SK-MEL-5 (cell line): Measurements from ENCODE around the gene SLC22A7. TPM values are rescaled to one million over a fixed set of nuclear protein-coding genes. Genes with fewer than 3 reads are reported as not detected.

Source experiments
- DNase-seq: peaks from one replicate; pipeline ENCODE4 v3.0.0-alpha.2; 2016; ENCODE audit warnings: low read depth, low spot score
- in situ Hi-C: cut with HindIII; loops from 2 replicates; pipeline ENCODE4 v1.10.0; 2016; ENCODE audit warnings: low sequenced_read_pairs, high pct_unique_total_duplicates, low pct_unique_long_range_greater_than_20kb
- polyA plus RNA-seq, 2 experiments: library from polyadenylated mRNA; depleted of rRNA; stranded (reverse); fragments of >200 nt; gene quantifications; 2 replicates each; pipeline ENCODE4 v1.2.3, GENCODE V29; 2015
- total RNA-seq: library from RNA; depleted of rRNA; stranded (reverse); fragments of >200 nt; shearing (Covaris generic); gene quantifications from 2 replicates; pipeline ENCODE4 v1.2.3, GENCODE V29; 2014; rRNA removed

SLC22A7 gene
- not detected in 2 replicates for total RNA-seq
- polyA plus RNA-seq (2015; cell fraction: cytosol; rRNA removed): not detected in 2 replicates
- polyA plus RNA-seq (2015; cell fraction: nucleus; rRNA removed): not detected in 2 replicates

- in situ Hi-C loops: no loop called here
- no peak for DNase-seq
Observed at GRCh38 chr6:43297644-43298564, at the start of gene SLC22A7. Gene SLC22A7 (plus strand): TSS chr6:43298260. CDS start chr6:43298359, 99 bp downstream.

- in situ Hi-C loops: no loop called here
- no peak for DNase-seq
Observed at GRCh38 chr6:43248791-43249190, 49.3 kb upstream of the SLC22A7 start.

- no peak for DNase-seq
- in situ Hi-C loops: no loop called here
Observed at GRCh38 chr6:43250992-43251373, 47.1 kb upstream of the SLC22A7 start.

GRCh38 chr6:43253401-43253800 is 44.7 kb upstream of the SLC22A7 start:
- DNase-seq: no peak
- in situ Hi-C loops: no loop called here

- in situ Hi-C loops: no loop called here
- DNase-seq: no peak
Observed at GRCh38 chr6:43254138-43254817, 43.8 kb upstream of the SLC22A7 start.

- no peak for DNase-seq
- in situ Hi-C loops: no loop called here
Observed at GRCh38 chr6:43254846-43255245, 43.2 kb upstream of the SLC22A7 start.

- no peak for DNase-seq
- in situ Hi-C loops: no loop called here
Observed at GRCh38 chr6:43255408-43256054, 42.5 kb upstream of the SLC22A7 start.

- no peak for DNase-seq
- in situ Hi-C loops: no loop called here
Observed at GRCh38 chr6:43256670-43257366, 41.2 kb upstream of the SLC22A7 start.

- no peak for DNase-seq
- in situ Hi-C loops: no loop called here
Observed at GRCh38 chr6:43257367-43258145, 40.5 kb upstream of the SLC22A7 start.

GRCh38 chr6:43258180-43258579 is 39.9 kb upstream of the SLC22A7 start:
- DNase-seq: no peak
- in situ Hi-C loops: no loop called here

- no peak for DNase-seq
- in situ Hi-C loops: no loop called here
Observed at GRCh38 chr6:43258807-43259686, 39.0 kb upstream of the SLC22A7 start.

- in situ Hi-C loops: no loop called here
- no peak for DNase-seq
Observed at GRCh38 chr6:43260791-43261190, 37.3 kb upstream of the SLC22A7 start.

GRCh38 chr6:43261198-43261597 is 36.9 kb upstream of the SLC22A7 start:
- DNase-seq: no peak
- in situ Hi-C loops: no loop called here

GRCh38 chr6:43262000-43262779 is 35.9 kb upstream of the SLC22A7 start:
- in situ Hi-C loops: no loop called here

GRCh38 chr6:43262780-43263313 is 35.2 kb upstream of the SLC22A7 start:
- in situ Hi-C loops: no loop called here

More at GRCh38 chr6:43262000-43262779, 35.9 kb upstream of the SLC22A7 start:
- DNase-seq: no peak

More at GRCh38 chr6:43262780-43263313, 35.2 kb upstream of the SLC22A7 start:
- DNase-seq: no peak
